Measurements from ENCODE around the gene STAMBPL1. TPM values are rescaled to one million over a fixed set of nuclear protein-coding genes. Genes with fewer than 3 reads are reported as not detected.
A peak's percentile ranks its signal among the peaks of the same experiment; 100 is the strongest.

Gene STAMBPL1
- total RNA-seq, 1 experiment from 2014 or later: 25.2 TPM

GRCh38 chr10:88849234-88849633 lies 30.8 kb upstream of the STAMBPL1 start:
- Histone ChIP-seq H3K4me3 (ENCODE audit: low read depth in 2 of 2, low read length in 2 of 2) (no peak overlapping the region), H3K36me3 (ENCODE audit: control insufficient read depth, insufficient read depth, low read length) (no peaks in the 10 kb centered on the region)

GRCh38 chr10:88850712-88851111 lies 29.3 kb upstream of the STAMBPL1 start:
- DNase-seq (ENCODE audit: low read depth, low spot score) (no peak), ATAC-seq (no peak)
- POLR2A ChIA-PET: no interaction called here
- no peaks in the 10 kb centered on the region for H3K27me3 ChIP-seq (ENCODE audit: control insufficient read depth, insufficient read depth, low read length)
- no peaks in the 10 kb centered on the region for H3K9me3 ChIP-seq (ENCODE audit: control insufficient read depth, insufficient read depth, low read depth, low read length)
- peaks cover 9% of the 10 kb centered on the region for H3K4me1 ChIP-seq (ENCODE audit: control insufficient read depth, insufficient read depth, low read length)
- H3K27ac ChIP-seq (ENCODE audit: low read length): no peak overlapping the region
- BruUV-seq (replicated peaks): no TSS peak
- no peaks in the 10 kb centered on the region for H3K36me3 ChIP-seq (ENCODE audit: control insufficient read depth, insufficient read depth, low read length)
- intact Hi-C loops (cut with micrococcal nuclease; ENCODE audit: unreplicated experiment) (no loop called here), in situ Hi-C loops (cut with HindIII; ENCODE audit: low pct_unique_long_range_greater_than_20kb, low sequenced_read_pairs) (no loop called here)
- CTCF ChIA-PET: no interaction called here
- no peak overlapping the region for H3K4me3 ChIP-seq (ENCODE audit: low read depth in 2 of 2, low read length in 2 of 2)
- no peak for TF ChIP-seq SIN3A (IDR thresholded peaks at IDR 0.05; ENCODE audit: borderline replicate concordance, insufficient read depth, low read depth, low read length)

More at GRCh38 chr10:88849234-88849633, 30.8 kb upstream of the STAMBPL1 start:
- no peaks in the 10 kb centered on the region for H3K9me3 ChIP-seq (ENCODE audit: control insufficient read depth, insufficient read depth, low read depth, low read length)
- ATAC-seq: no peak
- H3K27ac ChIP-seq (ENCODE audit: low read length): no peak overlapping the region
- POLR2A ChIA-PET: no interaction called here
- H3K4me1 ChIP-seq (ENCODE audit: control insufficient read depth, insufficient read depth, low read length): peaks cover 9% of the 10 kb centered on the region
- CTCF ChIA-PET: no interaction called here
- TF ChIP-seq CTCF (IDR thresholded peaks at IDR 0.05) (no peak), SIN3A (IDR thresholded peaks at IDR 0.05; ENCODE audit: borderline replicate concordance, insufficient read depth, low read depth, low read length) (no peak), POLR2AphosphoS5 (IDR thresholded peaks at IDR 0.05; ENCODE audit: low read depth, low read length) (no peak), TCF7L2 (IDR thresholded peaks at IDR 0.05; ENCODE audit: low read depth, low read length) (no peak), REST (IDR thresholded peaks at IDR 0.05; ENCODE audit: insufficient read depth in 1 of 2, low read depth in 2 of 2, low read length in 1 of 2) (no peak)
- in situ Hi-C loops (cut with HindIII; ENCODE audit: low pct_unique_long_range_greater_than_20kb, low sequenced_read_pairs): no loop called here
- BruUV-seq (replicated peaks): no TSS peak
- no peak for DNase-seq (ENCODE audit: low read depth, low spot score)
- no peaks in the 10 kb centered on the region; the same call in 1 of the 2 replicates for H3K27me3 ChIP-seq (ENCODE audit: control insufficient read depth, insufficient read depth, low read length)
- intact Hi-C loops (cut with micrococcal nuclease; ENCODE audit: unreplicated experiment): no loop called here

GRCh38 chr10:88851706-88852105 lies 28.3 kb upstream of the STAMBPL1 start, which contains the start of gene ANKRD22:
Gene ANKRD22 (minus strand): TSS chr10:88851844. CDS start chr10:88851607, 237 bp downstream.
- no peak within 1 kb of the TSS for H3K27ac ChIP-seq (ENCODE audit: low read length)
- no peaks in the 10 kb centered on the region for H3K36me3 ChIP-seq (ENCODE audit: control insufficient read depth, insufficient read depth, low read length)
- TF ChIP-seq SIN3A (IDR thresholded peaks at IDR 0.05; ENCODE audit: borderline replicate concordance, insufficient read depth, low read depth, low read length) (no peak), TCF7L2 (IDR thresholded peaks at IDR 0.05; ENCODE audit: low read depth, low read length) (no peak), CTCF (IDR thresholded peaks at IDR 0.05) (no peak), POLR2AphosphoS5 (IDR thresholded peaks at IDR 0.05; ENCODE audit: low read depth, low read length) (no peak), REST (IDR thresholded peaks at IDR 0.05; ENCODE audit: insufficient read depth in 1 of 2, low read depth in 2 of 2, low read length in 1 of 2) (no peak)
- H3K4me1 ChIP-seq (ENCODE audit: control insufficient read depth, insufficient read depth, low read length): peaks cover 9% of the 10 kb centered on the region
- no peaks in the 10 kb centered on the region for H3K27me3 ChIP-seq (ENCODE audit: control insufficient read depth, insufficient read depth, low read length)
- no peaks in the 10 kb centered on the region for H3K9me3 ChIP-seq (ENCODE audit: control insufficient read depth, insufficient read depth, low read depth, low read length)
- intact Hi-C loops (cut with micrococcal nuclease; ENCODE audit: unreplicated experiment) (no loop called here), in situ Hi-C loops (cut with HindIII; ENCODE audit: low pct_unique_long_range_greater_than_20kb, low sequenced_read_pairs) (no loop called here)
- H3K4me3 ChIP-seq (ENCODE audit: low read depth in 2 of 2, low read length in 2 of 2): no peak within 1 kb of the TSS
- DNase-seq (ENCODE audit: low read depth, low spot score): no peak
- peak; percentile 72 for ATAC-seq
- ChIA-PET POLR2A (no interaction called here), CTCF (no interaction called here)
- no TSS peak for BruUV-seq (replicated peaks)
